Measurements from ENCODE around the gene MOB1B. TPM values are rescaled to one million over a fixed set of nuclear protein-coding genes. Genes with fewer than 3 reads are reported as not detected.

Gene MOB1B
- total and polyA plus RNA-seq, 2 of the 13 experiments (the other 11 are each of a cell fraction or from before 2014, with no cell fraction given), result 3.9 to 4.0 TPM

GRCh38 chr4:70984589-70984988 lies 82.4 kb downstream of the MOB1B start (continued):
- TF ChIP-seq IRF1 (CRISPR knock-in tag; IDR thresholded peaks at IDR 0.05; ENCODE audit: low read depth), result no peak

- in situ Hi-C loops (cut with HindIII; ENCODE audit: extremely low pct_ligation_motif_present, low pct_unique_long_range_greater_than_20kb) (loop anchor here (10.0 kb wide), 1 partner anchor 147 kb away; no protein-coding TSS in a partner anchor), intact Hi-C loops (cut with micrococcal nuclease; ENCODE audit: unreplicated experiment) (loop anchor here (5.0 to 10.0 kb wide), 2 partner anchors 154 to 287 kb away; partner anchors contain the start of gene GRSF1)
- no peaks in the 10 kb centered on the region for H3K27me3 ChIP-seq (ENCODE audit: control insufficient read depth in 1 of 2, insufficient read depth in 2 of 2, low read length in 2 of 2)
- no peak overlapping the region for H3K4me3 ChIP-seq (replicated peaks in 1 of 3; ENCODE audit: insufficient read depth in 1 of 3, low read depth in 2 of 3, low read length in 3 of 3)
- WGBS (ENCODE audit: low lambda C conversion rate), result 94% methylated on average over 2 of the region's 2 CpGs
- peaks cover 33% of the 10 kb centered on the region for H3K4me1 ChIP-seq (ENCODE audit: insufficient read depth, low read length)
- POLR2A ChIA-PET, result no interaction called here
- CTCF ChIA-PET (ENCODE audit: low intra/inter-chr PET ratio, low total read pairs), result no interaction called here
- no peak overlapping the region for H3K9ac ChIP-seq (ENCODE audit: insufficient read depth, low read depth, low read length)
- H3K27ac ChIP-seq (ENCODE audit: extremely low read length, insufficient read depth, low read length), result no peak overlapping the region
- no peaks in the 10 kb centered on the region for H3K9me3 ChIP-seq (ENCODE audit: low read length)
- no peak for TF ChIP-seq ATF4 (CRISPR knock-in tag; IDR thresholded peaks at IDR 0.05)
- TF ChIP-seq ZBTB2 (CRISPR knock-in tag; IDR thresholded peaks at IDR 0.05; ENCODE audit: low read depth), result no peak
- TF ChIP-seq ZFP36 (IDR thresholded peaks at IDR 0.05; ENCODE audit: borderline replicate concordance, low read depth, low read length, partially characterized antibody), result no peak
- TF ChIP-seq ZSCAN20 (CRISPR knock-in tag; IDR thresholded peaks at IDR 0.05; ENCODE audit: borderline replicate concordance), result no peak
- TF ChIP-seq KDM4B (CRISPR knock-in tag; IDR thresholded peaks at IDR 0.05), result no peak
- TF ChIP-seq ZKSCAN5 (CRISPR knock-in tag; IDR thresholded peaks at IDR 0.05), result no peak
- TF ChIP-seq ZBTB14 (CRISPR knock-in tag; IDR thresholded peaks at IDR 0.05), result no peak
- no peak for TF ChIP-seq SP1 (IDR thresholded peaks at IDR 0.05)
- no peak for TF ChIP-seq SP1 (CRISPR knock-in tag; IDR thresholded peaks at IDR 0.05)
- no peak for TF ChIP-seq ZNF639 (CRISPR knock-in tag; conservative IDR thresholded peaks at IDR 0.05)
- TF ChIP-seq ESRRA (CRISPR knock-in tag; IDR thresholded peaks at IDR 0.05; ENCODE audit: low read depth), result no peak
- H3K4me2 ChIP-seq (ENCODE audit: low read depth, low read length), result no peak overlapping the region
- no TSS peak for BruUV-seq (replicated peaks)
- H3K79me2 ChIP-seq (ENCODE audit: insufficient read depth, low read length), result peaks cover 27% of the 10 kb centered on the region
- ATAC-seq, result no peak
- no peak overlapping the region for H2AFZ ChIP-seq (ENCODE audit: low read length)
- H4K20me1 ChIP-seq (ENCODE audit: insufficient read depth, low read length), result no peaks in the 10 kb centered on the region
- DNase-seq (ENCODE audit: low spot score), result no peak
- no peak for FAIRE-seq
- no peaks in the 10 kb centered on the region for H3K36me3 ChIP-seq (replicated peaks in 1 of 2; ENCODE audit: control insufficient read depth in 1 of 2, insufficient read depth in 2 of 2, low read length in 2 of 2)
Measured at GRCh38 chr4:70991596-70991995, 89.4 kb downstream of the MOB1B start.
